CD4-positive, alpha-beta T cell treated with Interferon gamma for 1 hour (primary cell): Measurements from ENCODE around the gene WDR91.
"Not testable (repeated sequence)": the region's sequence is repeated elsewhere in the genome, so short reads cannot be mapped to it uniquely, and the experiment has no call there.

Experiments
- DNase-seq: peaks from one replicate; pipeline ENCODE4 v3.0.0-alpha.2; 2020

Gene WDR91

DNA sequence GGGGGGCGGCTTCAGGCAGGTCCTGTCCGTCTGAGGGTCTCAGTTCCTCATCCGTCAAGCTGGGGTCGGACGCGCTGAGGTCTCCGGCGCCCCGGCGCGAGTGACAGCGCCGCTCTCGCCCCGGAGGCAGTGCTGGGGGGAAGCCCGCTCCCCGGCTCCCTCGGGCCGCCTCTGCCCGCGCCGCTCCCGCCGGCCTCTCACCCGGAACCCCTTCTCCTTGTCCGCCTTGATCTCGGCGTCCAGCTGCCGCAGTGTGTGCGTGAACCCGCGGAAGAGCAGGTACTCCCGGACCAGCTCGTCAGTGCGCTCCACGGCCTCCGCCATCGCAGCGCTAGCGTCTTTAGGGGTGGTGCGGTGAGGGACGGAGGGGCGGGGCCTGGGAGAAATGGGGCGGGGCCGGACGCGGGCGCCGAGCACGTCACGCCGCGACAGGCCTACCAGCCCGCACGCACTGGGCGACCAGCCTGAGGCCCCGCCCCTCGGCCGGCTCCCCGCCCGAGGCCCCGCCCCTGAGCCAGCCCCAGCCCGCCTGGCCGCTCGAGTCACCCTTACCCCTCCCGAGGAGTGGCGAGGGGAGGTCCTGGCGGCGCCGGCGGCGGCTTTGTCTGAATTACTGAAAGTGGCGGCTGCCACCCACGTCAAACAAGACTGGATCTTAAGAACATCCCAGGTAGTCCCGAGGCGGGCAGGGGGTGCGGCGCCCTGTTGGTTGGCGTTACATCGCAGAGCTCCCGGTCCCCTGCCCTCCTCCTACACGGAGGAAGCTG lies at the start of gene WDR91:
WDR91 (minus strand) TSS at position 348 of the 767 bp plus-strand sequence; CDS start at position 324, 24 bp downstream.
- peak; percentile 97 for DNase-seq

GRCh38 chr7:135260470-135260869 lies 49.1 kb upstream of the WDR91 start:
- no peak for DNase-seq

- no peak for DNase-seq
Observed at GRCh38 chr7:135259702-135260101, 48.4 kb upstream of the WDR91 start.

GRCh38 chr7:135258585-135258984 lies 47.3 kb upstream of the WDR91 start:
- no peak for DNase-seq

DNA sequence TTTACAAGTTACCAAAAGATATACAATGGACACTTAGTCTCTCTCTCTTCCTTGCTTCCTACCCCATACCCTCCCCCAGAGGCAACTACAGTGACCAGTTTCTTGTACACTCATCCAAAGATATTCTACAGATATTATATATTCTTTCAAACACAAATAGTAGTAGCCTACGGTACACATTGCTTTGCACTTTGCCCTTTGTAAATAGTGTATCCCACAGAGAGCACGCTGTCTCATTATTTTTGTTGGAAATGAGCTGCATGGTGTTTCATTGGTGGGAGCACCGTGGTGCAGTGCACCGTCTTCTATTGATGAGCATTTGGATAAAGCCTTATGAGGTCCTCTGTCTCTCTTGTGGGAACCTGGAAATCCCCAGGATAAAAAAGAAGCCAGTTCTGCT lies 46.5 kb upstream of the WDR91 start:
- DNase-seq, result no peak

DNA sequence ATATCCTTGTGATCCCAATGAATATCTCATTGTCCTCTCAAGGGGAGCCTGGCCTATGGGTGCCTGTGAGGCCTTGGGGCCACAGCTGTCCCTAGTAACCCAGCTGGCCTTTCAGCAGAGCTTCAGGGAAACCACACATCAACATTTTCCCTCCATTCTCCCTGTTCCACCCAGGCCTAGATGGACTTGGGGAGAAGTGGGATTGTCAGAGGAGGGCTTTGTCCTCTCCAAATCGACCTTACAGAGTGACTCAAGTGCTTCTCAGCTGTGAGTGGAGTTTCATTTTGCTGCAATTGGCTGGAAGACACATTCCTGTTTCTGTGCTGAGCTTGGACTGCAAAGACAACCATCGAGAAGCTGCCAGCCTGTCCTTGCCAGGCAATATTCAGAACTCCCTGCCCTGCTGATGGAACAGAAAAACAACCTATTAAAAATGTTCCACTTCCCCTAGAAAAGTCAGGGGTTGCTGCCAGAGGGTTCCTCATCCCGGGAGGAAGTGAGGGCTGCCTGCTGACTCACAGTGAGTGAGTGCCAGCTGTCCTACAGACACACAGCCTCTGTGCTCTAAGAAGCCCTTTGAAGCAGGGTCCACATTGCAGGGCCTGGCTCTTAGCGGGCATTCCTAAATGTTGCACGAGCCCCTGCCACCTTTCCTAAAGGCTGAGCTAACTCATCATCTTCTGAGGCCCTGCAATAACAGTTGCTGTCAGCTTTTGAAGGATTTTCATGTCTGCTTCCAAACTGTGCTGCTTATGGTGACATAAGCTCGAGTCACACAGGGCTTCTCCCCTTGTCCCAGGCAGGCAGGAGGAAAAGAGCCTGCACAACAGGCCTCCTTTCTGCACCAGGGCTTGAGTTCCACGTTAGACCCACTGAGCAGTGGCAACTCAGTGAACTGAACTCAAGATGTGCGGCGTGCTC lies 42.8 kb upstream of the WDR91 start:
- DNase-seq, result peak; percentile 23

- no peak for DNase-seq
Observed at GRCh38 chr7:135251496-135252391, 40.4 kb upstream of the WDR91 start.

DNA sequence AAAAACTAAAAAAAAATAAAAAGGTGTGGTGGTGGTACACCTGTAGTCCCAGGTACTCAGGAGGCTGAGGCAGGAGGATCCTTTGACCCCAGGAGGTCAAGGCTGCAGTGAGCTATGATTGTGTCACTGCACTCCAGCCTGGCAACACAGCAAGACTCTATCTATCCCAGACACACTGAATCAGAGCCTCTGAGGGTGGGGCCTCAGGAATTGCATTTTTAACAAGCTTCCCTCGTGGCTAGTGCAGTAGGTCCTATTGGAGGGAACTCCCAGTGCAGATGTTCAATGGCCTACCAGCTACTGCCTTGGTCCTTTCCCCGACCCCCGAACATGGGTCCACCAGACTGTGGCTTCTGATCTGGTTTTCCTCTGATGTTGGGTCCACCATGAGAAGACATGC lies 37.2 kb upstream of the WDR91 start:
- no peak for DNase-seq

- no peak for DNase-seq
Observed at GRCh38 chr7:135247746-135248471, 36.6 kb upstream of the WDR91 start.

- no peak for DNase-seq
Observed at GRCh38 chr7:135246191-135246825, 35.0 kb upstream of the WDR91 start.

GRCh38 chr7:135245226-135246190 lies 34.2 kb upstream of the WDR91 start:
- no peak for DNase-seq

DNA sequence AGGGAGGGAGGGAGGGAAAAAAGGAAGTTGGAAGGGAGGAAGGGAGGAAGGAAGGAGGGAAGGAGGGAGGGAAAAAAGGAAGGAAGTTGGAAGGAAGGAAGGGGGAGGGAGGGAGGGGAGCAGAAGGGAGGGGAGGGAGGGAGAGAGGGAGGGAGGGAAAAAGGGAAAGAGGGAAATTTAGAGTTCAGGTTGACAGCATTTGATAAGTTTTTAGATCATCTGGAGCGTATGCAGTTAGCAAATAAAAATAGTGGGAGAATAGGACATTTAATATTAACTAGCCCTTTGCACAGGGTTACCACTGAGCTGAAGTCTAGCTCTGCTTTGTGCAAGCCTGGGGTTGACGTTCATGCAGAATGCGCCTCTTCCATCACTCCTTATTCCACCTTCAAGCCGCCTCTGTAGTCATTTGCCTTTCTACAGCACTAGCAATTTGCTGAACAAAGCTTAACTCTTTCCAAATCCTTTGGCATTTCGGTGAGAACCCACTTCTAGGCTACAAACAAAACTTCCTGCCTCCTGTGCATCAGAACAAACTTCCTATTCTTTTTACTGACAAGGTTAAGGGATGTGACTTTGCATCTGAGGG lies 30.9 kb upstream of the WDR91 start:
- DNase-seq, result no peak

GRCh38 chr7:135240441-135240840 lies 29.1 kb upstream of the WDR91 start:
- DNase-seq, result no peak

DNA sequence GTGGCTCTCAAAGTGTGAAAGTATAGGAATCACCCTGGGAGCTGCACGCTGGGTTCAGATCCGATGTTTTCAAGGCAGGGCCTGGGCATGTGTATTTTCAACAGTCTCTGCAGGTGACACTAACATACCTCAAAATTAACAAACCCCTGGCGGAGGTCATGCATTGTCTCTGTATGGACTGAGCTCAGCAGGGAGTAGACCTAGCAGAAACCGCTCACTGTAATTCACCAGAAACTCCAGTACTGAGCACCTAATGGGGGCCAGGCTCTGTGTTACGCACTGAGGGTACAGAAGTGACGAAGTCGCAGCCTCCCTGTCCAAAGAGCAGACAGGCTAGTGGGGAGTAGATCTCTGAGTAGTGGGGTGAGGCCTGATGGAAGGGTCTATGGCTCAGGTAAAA lies 27.9 kb upstream of the WDR91 start:
- DNase-seq, result no peak

DNA sequence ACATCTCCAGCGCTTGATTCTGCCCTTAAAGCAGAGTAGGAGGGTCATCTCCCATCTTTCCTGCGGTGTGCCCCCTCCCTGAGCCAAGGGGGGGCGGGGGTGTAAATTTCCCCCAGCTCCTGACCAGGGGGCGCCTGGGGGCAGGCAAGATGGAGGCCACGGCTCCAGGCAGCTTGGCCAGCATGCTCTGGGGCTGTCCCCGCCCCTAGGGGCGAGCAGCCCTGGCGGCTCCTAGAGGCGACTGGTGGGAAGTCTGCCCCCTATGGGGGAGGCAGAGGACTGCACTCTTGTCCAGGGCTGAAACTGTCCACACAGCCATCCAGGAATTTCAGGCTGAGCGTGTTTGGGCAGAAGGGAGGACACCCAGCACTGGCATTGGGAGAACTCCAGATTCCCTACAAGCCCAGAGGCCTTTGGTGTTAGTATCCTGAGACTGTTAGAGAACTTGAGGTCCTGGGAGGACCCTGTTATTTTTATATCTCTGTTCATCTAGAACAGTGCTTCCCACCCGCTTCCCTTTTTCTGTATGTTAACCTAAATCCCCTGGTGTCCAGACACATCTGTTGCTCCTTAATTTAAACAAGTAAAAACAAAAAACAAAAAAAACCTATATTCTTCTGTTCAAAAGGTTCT lies 26.9 kb upstream of the WDR91 start:
- no peak for DNase-seq

DNA sequence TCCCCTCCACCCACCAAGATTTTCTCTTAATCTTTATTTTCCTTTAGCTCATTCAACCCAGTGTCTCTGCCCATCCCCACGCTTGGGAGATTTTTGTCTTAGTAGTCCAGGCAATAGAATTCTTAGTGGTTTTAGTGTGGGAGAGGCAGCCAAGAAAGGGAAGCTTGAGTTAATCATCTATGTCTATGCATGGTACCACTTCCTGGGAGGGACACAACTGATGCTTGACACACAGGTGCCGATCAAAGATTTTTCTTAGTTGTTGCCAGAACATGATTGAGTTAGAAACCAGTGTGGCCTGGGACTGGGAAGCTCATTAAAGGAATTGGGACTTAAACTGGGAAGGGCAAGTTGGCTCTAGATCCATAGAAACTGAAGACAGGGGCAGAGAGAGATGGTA lies 25.4 kb upstream of the WDR91 start:
- DNase-seq, result no peak

- DNase-seq, result no peak
Observed at GRCh38 chr7:135235841-135236240, 24.5 kb upstream of the WDR91 start.

GRCh38 chr7:135234727-135235126 lies 23.4 kb upstream of the WDR91 start:
- DNase-seq, result no peak

GRCh38 chr7:135234095-135234494 lies 22.8 kb upstream of the WDR91 start:
- DNase-seq, result not testable (repeated sequence)

GRCh38 chr7:135233570-135233969 lies 22.2 kb upstream of the WDR91 start, which contains the start of gene STRA8:
Gene STRA8 (plus strand): TSS chr7:135233838. CDS start chr7:135240525, 6,687 bp downstream.
- no peak for DNase-seq
